SK-N-SH treated with all-trans-retinoic acid at 6 μM for 48 hours (cell line): Measurements from ENCODE around the gene RAMAC.

Experiments used
- ATAC-seq: fragments of 200-7000 bp; cut with Tn5 transposase; 3 replicates; pipeline ENCODE4 v1.9.1; 2020; ENCODE audit warnings: mild to moderate bottlenecking, moderate library complexity
- ARNTL ChIP-seq: fragments of 450-650 bp; formaldehyde crosslinking; IDR thresholded peaks from 2 replicates; pipeline ENCODE4 v1.5.0; 2020; ENCODE audit warnings: low read depth, mild to moderate bottlenecking, moderate library complexity, borderline replicate concordance
- BACH2 ChIP-seq: fragments of 250-450 bp; sonication (Bioruptor Pico); IDR thresholded peaks from 2 replicates; pipeline ENCODE4 v1.9.0; 2021; ENCODE audit warnings: mild to moderate bottlenecking, borderline replicate concordance
- CSDC2 ChIP-seq: fragments of 250-450 bp; sonication (Bioruptor Pico); IDR thresholded peaks from 2 replicates; pipeline ENCODE4 v1.5.0; 2020; ENCODE audit warnings: mild to moderate bottlenecking, moderate library complexity
- CSRNP3 ChIP-seq: fragments of 250-450 bp; sonication (Bioruptor Pico); IDR thresholded peaks from 2 replicates; pipeline ENCODE4 v1.5.1; 2021; ENCODE audit warnings: mild to moderate bottlenecking, moderate library complexity
- ESRRG ChIP-seq: fragments of 250-450 bp; sonication (Bioruptor Pico); IDR thresholded peaks from 2 replicates; pipeline ENCODE4 v1.6.1; 2021; ENCODE audit warnings: mild to moderate bottlenecking
- GLIS3 ChIP-seq: fragments of 250-450 bp; sonication (Bioruptor Pico); IDR thresholded peaks from 2 replicates; pipeline ENCODE4 v1.5.0; 2020; ENCODE audit warnings: mild to moderate bottlenecking, moderate library complexity
- ISL1 ChIP-seq: fragments of 250-450 bp; sonication (Bioruptor Pico); IDR thresholded peaks from 2 replicates; pipeline ENCODE4 v2.1.2; 2022; ENCODE audit warnings: mild to moderate bottlenecking, moderate library complexity
- OSR1 ChIP-seq: fragments of 250-450 bp; sonication (Bioruptor Pico); IDR thresholded peaks from 2 replicates; pipeline ENCODE4 v1.8.0; 2022; ENCODE audit warnings: moderate library complexity, mild to moderate bottlenecking, inconsistent platforms
- PATZ1 ChIP-seq: fragments of 250-450 bp; sonication (Bioruptor Pico); IDR thresholded peaks from 2 replicates; pipeline ENCODE4 v1.8.0; 2020; ENCODE audit warnings: mild to moderate bottlenecking, moderate library complexity, borderline replicate concordance
- POU6F1 ChIP-seq: fragments of 250-450 bp; sonication (Bioruptor Pico); IDR thresholded peaks from 2 replicates; pipeline ENCODE4 v1.8.0; 2021; ENCODE audit warnings: low read depth, mild to moderate bottlenecking, moderate library complexity, borderline replicate concordance
- PPARA ChIP-seq: fragments of 250-450 bp; sonication (Bioruptor Pico); IDR thresholded peaks from 2 replicates; pipeline ENCODE4 v1.5.0; 2020; ENCODE audit warnings: mild to moderate bottlenecking, borderline replicate concordance
- RARB ChIP-seq: fragments of 250-450 bp; sonication (Bioruptor Pico); IDR thresholded peaks from 2 replicates; pipeline ENCODE4 v1.8.0; 2021; ENCODE audit warnings: mild to moderate bottlenecking, moderate library complexity
- SNAI2 ChIP-seq: fragments of 250-450 bp; sonication (Bioruptor Pico); IDR thresholded peaks from 2 replicates; pipeline ENCODE4 v1.5.0; 2020; ENCODE audit warnings: mild to moderate bottlenecking, moderate library complexity
- TCF4 ChIP-seq: fragments of 250-450 bp; sonication (Bioruptor Pico); IDR thresholded peaks from 2 replicates; pipeline ENCODE4 v1.8.0; 2021; ENCODE audit warnings: mild to moderate bottlenecking, moderate library complexity, borderline replicate concordance
- TOX ChIP-seq: fragments of 250-450 bp; sonication (Bioruptor Pico); IDR thresholded peaks from 2 replicates; pipeline ENCODE4 v1.8.0; 2021; ENCODE audit warnings: mild to moderate bottlenecking, moderate library complexity, borderline replicate concordance
- TSHZ2 ChIP-seq: fragments of 250-450 bp; sonication (Bioruptor Pico); IDR thresholded peaks from 2 replicates; pipeline ENCODE4 v1.5.0; 2020; ENCODE audit warnings: mild to moderate bottlenecking, moderate library complexity
- ZC3H10 ChIP-seq: fragments of 250-450 bp; sonication (Bioruptor Pico); IDR thresholded peaks from 2 replicates; pipeline ENCODE4 v1.5.1; 2021; ENCODE audit warnings: mild to moderate bottlenecking, moderate library complexity
- ZFP3 ChIP-seq: fragments of 250-450 bp; sonication (Bioruptor Pico); IDR thresholded peaks from 2 replicates; pipeline ENCODE4 v1.5.0; 2020; ENCODE audit warnings: mild to moderate bottlenecking, moderate library complexity
- ZFP30 ChIP-seq: fragments of 450-650 bp; formaldehyde crosslinking; IDR thresholded peaks from 2 replicates; pipeline ENCODE4 v1.5.0; 2022; ENCODE audit warnings: mild to moderate bottlenecking, moderate library complexity
- ZNF565 ChIP-seq: fragments of 450-650 bp; formaldehyde crosslinking; conservative IDR thresholded peaks from 2 replicates; pipeline ENCODE4 v1.5.0; 2020; ENCODE audit warnings: low read depth, mild to moderate bottlenecking, moderate library complexity
- ZNF70 ChIP-seq: fragments of 450-650 bp; formaldehyde crosslinking; IDR thresholded peaks from 2 replicates; pipeline ENCODE4 v1.5.0; 2020; ENCODE audit warnings: mild to moderate bottlenecking, moderate library complexity
- ZNF8 ChIP-seq: fragments of 450-650 bp; formaldehyde crosslinking; IDR thresholded peaks from 2 replicates; pipeline ENCODE4 v1.5.0; 2020; ENCODE audit warnings: mild to moderate bottlenecking, moderate library complexity

RAMAC gene

GRCh38 chr15:83011271-83012075 lies 25.5 kb downstream of the RAMAC start, which contains the start of gene C15orf40:
Gene C15orf40, minus strand, starts transcription at chr15:83011639. Its CDS starts 32 bp downstream, at chr15:83011607.
- no peak for TF ChIP-seq ISL1 (CRISPR knock-in tag)
- TF ChIP-seq ZNF565 (CRISPR knock-in tag), result 0 out of 2 replicates have a peak, but pooled peaks have one; percentile 18
- ATAC-seq, result peak; percentile 97

GRCh38 chr15:83012076-83012426 lies 26.0 kb downstream of the RAMAC start:
- no peak for ATAC-seq
- no peak for TF ChIP-seq PPARA (CRISPR knock-in tag)
- no peak for TF ChIP-seq POU6F1
- TF ChIP-seq OSR1 (CRISPR knock-in tag), result no peak
- TF ChIP-seq ISL1 (CRISPR knock-in tag), result no peak
- TF ChIP-seq ZFP3, result no peak
- TF ChIP-seq CSRNP3 (CRISPR knock-in tag), result no peak
- TF ChIP-seq TOX (CRISPR knock-in tag), result no peak
- TF ChIP-seq SNAI2 (CRISPR knock-in tag), result no peak
- no peak for TF ChIP-seq PATZ1 (CRISPR knock-in tag)
- TF ChIP-seq ZC3H10 (CRISPR knock-in tag), result no peak
- TF ChIP-seq ESRRG (CRISPR knock-in tag), result no peak
- no peak for TF ChIP-seq ARNTL (CRISPR knock-in tag)
- TF ChIP-seq BACH2, result no peak
- TF ChIP-seq TSHZ2, result no peak
- TF ChIP-seq ZNF70 (CRISPR knock-in tag), result no peak
- TF ChIP-seq TCF4, result no peak
- no peak for TF ChIP-seq ZNF565 (CRISPR knock-in tag)
- no peak for TF ChIP-seq CSDC2 (CRISPR knock-in tag)
- TF ChIP-seq ZFP30 (CRISPR knock-in tag), result no peak
- TF ChIP-seq, all 23 proteins: peak for 0

- TF ChIP-seq RARB, result no peak
- no peak for TF ChIP-seq GLIS3 (CRISPR knock-in tag)
- TF ChIP-seq ZC3H10 (CRISPR knock-in tag), result no peak
- TF ChIP-seq ZFP3, result no peak
- no peak for TF ChIP-seq ZFP30 (CRISPR knock-in tag)
- no peak for TF ChIP-seq CSDC2 (CRISPR knock-in tag)
- TF ChIP-seq TCF4, result no peak
- TF ChIP-seq CSRNP3 (CRISPR knock-in tag), result no peak
- TF ChIP-seq ESRRG (CRISPR knock-in tag), result no peak
- TF ChIP-seq PPARA (CRISPR knock-in tag), result no peak
- TF ChIP-seq ISL1 (CRISPR knock-in tag), result no peak
- no peak for TF ChIP-seq ZNF8 (CRISPR knock-in tag)
- no peak for TF ChIP-seq OSR1 (CRISPR knock-in tag)
- no peak for ATAC-seq
Measured at GRCh38 chr15:83012636-83013035, 26.6 kb downstream of the RAMAC start.
